Uterus (tissue), 2 donors: ENCODE measurements around the gene SLC2A10.

Experiments used
- POLR2A ChIP-seq, 2 donors: fragments of 450-650 bp; IDR thresholded peaks; one replicate each; pipeline ENCODE4 v1.6.1; 2016; ENCODE audit warnings: antibody characterized with exemption in 2 of 2, mild to moderate bottlenecking in 1 of 2, moderate library complexity in 1 of 2
- TF ChIP-seq, protein P1 (sequence below), 4 experiments: fragments of 200-600 bp in 2 of 4; fragments of 450-650 bp in 2 of 4; sonication (generic) in 2 of 4; IDR thresholded peaks; one replicate each; pipeline ENCODE4 v1.5.1; 2016 to 2019; ENCODE audit warnings: antibody characterized with exemption in 4 of 4, mild to moderate bottlenecking in 2 of 4, moderate library complexity in 1 of 4

DNA sequence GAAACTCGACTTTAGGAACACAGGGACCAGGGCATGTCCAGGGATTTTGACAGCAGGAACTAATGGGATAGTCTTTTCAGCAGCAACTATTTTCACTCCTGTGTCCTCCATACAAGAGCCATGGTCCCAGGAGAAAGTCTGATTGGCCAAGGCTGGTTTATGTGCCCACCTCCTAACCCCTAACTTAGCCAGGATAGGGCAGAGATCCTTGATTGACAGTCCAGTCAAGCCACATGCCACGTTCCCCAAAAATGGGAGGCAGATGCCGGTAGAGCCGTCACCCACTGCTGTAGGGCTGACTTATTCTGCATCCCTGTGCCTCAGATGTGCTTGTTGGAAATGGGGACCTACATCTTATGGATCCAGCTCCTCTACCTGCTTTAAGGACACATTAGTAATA is 22.3 kb downstream of the SLC2A10 start:
- no peak for TF ChIP-seq POLR2A (IDR thresholded peaks at IDR 0.05)
- TF ChIP-seq, protein P1, sequence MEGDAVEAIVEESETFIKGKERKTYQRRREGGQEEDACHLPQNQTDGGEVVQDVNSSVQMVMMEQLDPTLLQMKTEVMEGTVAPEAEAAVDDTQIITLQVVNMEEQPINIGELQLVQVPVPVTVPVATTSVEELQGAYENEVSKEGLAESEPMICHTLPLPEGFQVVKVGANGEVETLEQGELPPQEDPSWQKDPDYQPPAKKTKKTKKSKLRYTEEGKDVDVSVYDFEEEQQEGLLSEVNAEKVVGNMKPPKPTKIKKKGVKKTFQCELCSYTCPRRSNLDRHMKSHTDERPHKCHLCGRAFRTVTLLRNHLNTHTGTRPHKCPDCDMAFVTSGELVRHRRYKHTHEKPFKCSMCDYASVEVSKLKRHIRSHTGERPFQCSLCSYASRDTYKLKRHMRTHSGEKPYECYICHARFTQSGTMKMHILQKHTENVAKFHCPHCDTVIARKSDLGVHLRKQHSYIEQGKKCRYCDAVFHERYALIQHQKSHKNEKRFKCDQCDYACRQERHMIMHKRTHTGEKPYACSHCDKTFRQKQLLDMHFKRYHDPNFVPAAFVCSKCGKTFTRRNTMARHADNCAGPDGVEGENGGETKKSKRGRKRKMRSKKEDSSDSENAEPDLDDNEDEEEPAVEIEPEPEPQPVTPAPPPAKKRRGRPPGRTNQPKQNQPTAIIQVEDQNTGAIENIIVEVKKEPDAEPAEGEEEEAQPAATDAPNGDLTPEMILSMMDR (IDR thresholded peaks at IDR 0.05), result no peak
